ENCODE data around the gene SGMS2.

GRCh38 chr4:107870236-107870635 is 45.5 kb downstream of the SGMS2 start:
- TF ChIP-seq POLR2AphosphoS5 (IDR thresholded peaks at IDR 0.05; ENCODE audit: low read depth, low read length) (no peak), POLR2A (IDR thresholded peaks at IDR 0.05; ENCODE audit: low read depth, low read length) (no peak), TAF1 (IDR thresholded peaks at IDR 0.05; ENCODE audit: borderline replicate concordance, low read depth, low read length) (no peak)

Measured in GM12892 (cell line).